Measurements from ENCODE around the gene POSTN. TPM values are rescaled to one million over a fixed set of nuclear protein-coding genes. Genes with fewer than 3 reads are reported as not detected.

POSTN gene
- total and polyA plus RNA-seq, 4 donors: 1.0 to 10.9 (median 1.3) TPM

GRCh38 chr13:37646531-37646930 lies 48.0 kb upstream of the POSTN start:
- Histone ChIP-seq H3K27ac (ENCODE audit: low read depth in 1 of 2, low read length in 2 of 2) (no peak overlapping the region), H3K36me3 (ENCODE audit: control insufficient read depth in 4 of 4, insufficient read depth in 3 of 4, low read depth in 1 of 4, low read length in 3 of 4) (no peaks in the 10 kb centered on the region), H3K9ac (ENCODE audit: low read depth in 1 of 2, low read length in 2 of 2) (no peak overlapping the region), H3K4me3 (ENCODE audit: low read depth in 1 of 3, low read length in 3 of 3) (no peak overlapping the region), H3K4me1 (ENCODE audit: control insufficient read depth in 4 of 4, insufficient read depth in 4 of 4, low read length in 3 of 4) (no peaks in the 10 kb centered on the region), H3K27me3 (ENCODE audit: control insufficient read depth in 4 of 4, insufficient read depth in 4 of 4, low read length in 3 of 4) (peaks cover 0 to 5% (median 1%) of the 10 kb centered on the region in 4 donors), H3K9me3 (ENCODE audit: control insufficient read depth in 4 of 4, low read length in 3 of 4) (no peaks in the 10 kb centered on the region)
- TF ChIP-seq HNF4A (conservative IDR thresholded peaks at IDR 0.05) (no peak), SP1 (IDR thresholded peaks at IDR 0.05) (no peak), GABPA (IDR thresholded peaks at IDR 0.05 in 1 of 2, conservative IDR thresholded peaks at IDR 0.05 in 1 of 2) (no peak), HNF4G (IDR thresholded peaks at IDR 0.05) (no peak), FOXA1 (IDR thresholded peaks at IDR 0.05) (no peak), REST (IDR thresholded peaks at IDR 0.05) (no peak), FOXA2 (IDR thresholded peaks at IDR 0.05) (no peak), YY1 (IDR thresholded peaks at IDR 0.05) (no peak), CTCF (IDR thresholded peaks at IDR 0.05; ENCODE audit: low read depth, low read length, missing input control) (no peak), NR2F2 (IDR thresholded peaks at IDR 0.05) (no peak)
- DNase-seq (ENCODE audit: low spot score): no peak
- 18% methylated on average over 3 of the region's 3 CpGs for WGBS

GRCh38 chr13:37645181-37645740 lies 46.7 kb upstream of the POSTN start:
- Histone ChIP-seq H3K9ac (ENCODE audit: low read depth in 1 of 2, low read length in 2 of 2) (no peak overlapping the region), H3K9me3 (ENCODE audit: control insufficient read depth in 4 of 4, low read length in 3 of 4) (no peaks in the 10 kb centered on the region), H3K4me1 (ENCODE audit: control insufficient read depth in 4 of 4, insufficient read depth in 4 of 4, low read length in 3 of 4) (no peaks in the 10 kb centered on the region), H3K4me3 (ENCODE audit: low read depth in 1 of 3, low read length in 3 of 3) (no peak overlapping the region), H3K27me3 (ENCODE audit: control insufficient read depth in 4 of 4, insufficient read depth in 4 of 4, low read length in 3 of 4) (peaks cover 0 to 5% (median 1%) of the 10 kb centered on the region in 4 donors), H3K27ac (ENCODE audit: low read depth in 1 of 2, low read length in 2 of 2) (no peak overlapping the region), H3K36me3 (ENCODE audit: control insufficient read depth in 4 of 4, insufficient read depth in 3 of 4, low read depth in 1 of 4, low read length in 3 of 4) (no peaks in the 10 kb centered on the region)
- WGBS: 29% methylated on average over 7 of the region's 7 CpGs
- DNase-seq (ENCODE audit: low spot score): no peak
- TF ChIP-seq HNF4G (IDR thresholded peaks at IDR 0.05) (no peak), JUND (IDR thresholded peaks at IDR 0.05) (no peak), HNF4A (conservative IDR thresholded peaks at IDR 0.05) (no peak), CTCF (IDR thresholded peaks at IDR 0.05; ENCODE audit: low read depth, low read length, missing input control) (no peak), MAX (IDR thresholded peaks at IDR 0.05) (no peak)

All from liver (tissue), 9 donors.